Measurements from ENCODE around the gene EXOC6B.

Gene EXOC6B

DNA sequence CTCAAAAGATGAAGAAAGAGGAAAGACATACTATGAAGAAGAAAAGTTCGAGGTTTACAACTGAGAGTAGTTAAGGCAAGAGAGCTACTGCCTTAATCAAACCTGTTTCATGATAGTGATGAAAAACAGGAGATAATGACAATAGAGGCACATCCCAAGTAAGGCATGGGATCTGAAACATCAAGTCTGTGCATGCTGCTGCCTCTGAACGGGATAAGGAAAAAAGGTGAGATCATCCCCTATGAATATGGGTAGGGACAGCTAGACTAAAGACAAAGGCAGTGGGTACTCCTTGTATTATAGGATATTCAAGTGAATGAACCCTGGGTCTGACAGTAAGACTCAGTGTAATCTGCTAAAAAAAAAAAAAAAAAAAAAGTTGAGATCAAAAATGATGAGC, 3.0 kb downstream of the EXOC6B start:
- 0 out of 2 replicates have a peak, but pooled peaks cover 2% of the 10 kb centered on the region for H3K36me3 ChIP-seq (replicated peaks)
- no peaks in the 10 kb centered on the region for H3K9me3 ChIP-seq
- in situ Hi-C loops (cut with MboI; ENCODE audit: low sequenced_read_pairs): no loop called here
- no peak for DNase-seq (ENCODE audit: low spot score in 2 of 2)
- no peak overlapping the region for H3K4me3 ChIP-seq
- H3K4me1 ChIP-seq: peaks cover 5% of the 10 kb centered on the region; the same call in 1 of the 2 replicates
- H3K27me3 ChIP-seq (ENCODE audit: low read depth): no peaks in the 10 kb centered on the region

DNA sequence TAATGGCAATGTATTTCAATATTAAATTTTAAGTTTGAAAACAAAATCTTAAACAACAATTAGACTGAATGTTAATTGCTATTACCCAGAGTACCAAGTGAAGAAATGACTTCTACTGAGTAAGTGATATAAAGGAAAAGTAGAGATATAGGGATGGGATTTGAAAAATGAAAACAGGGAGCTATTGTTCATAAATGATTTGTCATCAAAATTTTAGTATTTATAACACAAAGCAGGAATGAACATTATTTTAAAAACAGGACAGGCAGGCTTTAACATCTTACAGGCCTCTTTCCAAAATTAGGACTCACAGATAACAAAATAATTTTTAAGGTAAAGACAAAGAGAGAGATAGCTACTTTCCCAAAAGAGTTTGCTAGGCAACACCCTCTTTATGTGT, 3.9 kb downstream of the EXOC6B start:
- Histone ChIP-seq H3K36me3 (replicated peaks) (0 out of 2 replicates have a peak, but pooled peaks cover 2% of the 10 kb centered on the region), H3K4me3 (no peak overlapping the region), H3K4me1 (peaks cover 5% of the 10 kb centered on the region; the same call in 1 of the 2 replicates), H3K9me3 (no peaks in the 10 kb centered on the region), H3K27me3 (ENCODE audit: low read depth) (no peaks in the 10 kb centered on the region)
- in situ Hi-C loops (cut with MboI; ENCODE audit: low sequenced_read_pairs): no loop called here
- no peak for DNase-seq (ENCODE audit: low spot score in 2 of 2)

DNA sequence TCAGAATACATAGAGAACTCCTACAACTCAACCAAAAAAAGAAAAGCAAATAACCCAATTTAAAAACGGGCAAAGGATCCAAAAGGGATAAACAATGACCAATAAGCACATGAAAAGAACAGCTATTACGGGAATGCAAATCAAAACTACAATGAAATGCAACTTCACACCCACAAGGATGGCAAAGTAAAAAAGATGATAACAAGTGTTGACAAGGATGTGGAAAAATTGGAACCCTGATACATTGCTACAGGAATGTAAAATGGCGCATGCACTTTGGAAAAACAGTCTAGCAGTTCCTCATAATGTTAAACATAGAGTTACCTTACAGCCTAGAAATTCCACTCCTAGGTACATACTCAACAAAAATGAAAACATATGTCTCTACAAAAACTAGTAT, 4.7 kb downstream of the EXOC6B start:
- 0 out of 2 replicates have a peak, but pooled peaks cover 2% of the 10 kb centered on the region for H3K36me3 ChIP-seq (replicated peaks)
- H3K4me1 ChIP-seq: peaks cover 5% of the 10 kb centered on the region; the same call in 1 of the 2 replicates
- in situ Hi-C loops (cut with MboI; ENCODE audit: low sequenced_read_pairs): no loop called here
- no peak overlapping the region for H3K4me3 ChIP-seq
- no peak for DNase-seq (ENCODE audit: low spot score in 2 of 2)
- H3K9me3 ChIP-seq: no peaks in the 10 kb centered on the region
- no peaks in the 10 kb centered on the region for H3K27me3 ChIP-seq (ENCODE audit: low read depth)

DNA sequence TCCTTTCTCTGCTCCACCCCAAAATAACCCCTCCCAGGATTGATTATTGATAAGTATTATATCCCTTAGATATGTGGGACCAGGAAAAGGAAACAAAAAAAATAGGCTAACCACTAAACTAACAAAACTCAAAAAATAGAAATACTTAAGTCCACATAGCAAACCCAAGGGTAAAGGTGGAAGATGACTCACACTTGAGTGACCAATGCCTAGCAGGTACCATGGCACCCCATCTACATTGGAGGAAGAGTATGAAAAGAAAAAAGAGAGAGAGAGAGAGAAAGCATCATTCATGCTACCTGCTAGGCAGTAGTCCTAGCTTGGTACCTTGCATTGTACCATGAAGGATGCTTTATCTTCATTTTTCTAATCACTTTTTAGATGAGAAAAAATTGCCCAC, 6.3 kb downstream of the EXOC6B start:
- H3K27me3 ChIP-seq (ENCODE audit: low read depth): no peaks in the 10 kb centered on the region
- H3K4me1 ChIP-seq: peaks cover 3% of the 10 kb centered on the region; the same call in 1 of the 2 replicates
- H3K9me3 ChIP-seq: no peaks in the 10 kb centered on the region
- in situ Hi-C loops (cut with MboI; ENCODE audit: low sequenced_read_pairs): no loop called here
- no peak overlapping the region for H3K4me3 ChIP-seq
- H3K36me3 ChIP-seq (replicated peaks): no peaks in the 10 kb centered on the region
- DNase-seq (ENCODE audit: low spot score in 2 of 2): no peak

DNA sequence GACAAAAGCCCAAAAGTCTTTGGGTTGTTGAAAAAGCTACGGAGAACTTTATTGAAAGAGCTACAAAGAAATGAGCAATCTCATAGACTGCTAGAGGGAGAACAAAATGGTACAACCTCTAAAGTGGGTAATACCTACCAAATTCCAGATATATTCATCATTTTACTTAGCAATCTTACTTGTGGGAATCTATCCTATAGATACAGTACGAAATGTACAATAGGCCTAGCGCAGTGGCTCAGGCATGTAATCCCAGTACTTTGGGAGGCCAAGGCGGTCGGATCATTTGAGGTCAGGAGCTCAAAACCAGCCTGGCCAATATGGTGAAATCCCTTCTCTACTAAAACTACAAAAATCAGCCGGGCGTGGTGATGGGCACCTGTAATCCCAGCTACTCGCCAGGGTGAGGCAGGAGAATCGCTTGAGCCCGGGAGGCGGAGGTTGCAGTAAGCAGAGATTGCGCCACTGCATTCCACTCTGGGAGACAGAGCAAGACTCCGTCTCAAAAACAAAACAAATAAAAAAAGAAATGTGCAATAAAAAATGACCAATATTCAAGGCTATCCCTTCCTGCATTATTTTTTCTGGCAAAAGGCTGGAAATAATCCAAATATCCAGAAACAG, 10.1 kb downstream of the EXOC6B start:
- Histone ChIP-seq H3K27me3 (ENCODE audit: low read depth) (no peaks in the 10 kb centered on the region), H3K36me3 (replicated peaks) (no peaks in the 10 kb centered on the region), H3K9me3 (no peaks in the 10 kb centered on the region), H3K4me1 (no peaks in the 10 kb centered on the region; the same call in 1 of the 2 replicates), H3K4me3 (no peak overlapping the region)
- peak in 1 of 2 experiments; percentile 12 for DNase-seq (ENCODE audit: low spot score in 2 of 2)
- in situ Hi-C loops (cut with MboI; ENCODE audit: low sequenced_read_pairs): no loop called here

DNA sequence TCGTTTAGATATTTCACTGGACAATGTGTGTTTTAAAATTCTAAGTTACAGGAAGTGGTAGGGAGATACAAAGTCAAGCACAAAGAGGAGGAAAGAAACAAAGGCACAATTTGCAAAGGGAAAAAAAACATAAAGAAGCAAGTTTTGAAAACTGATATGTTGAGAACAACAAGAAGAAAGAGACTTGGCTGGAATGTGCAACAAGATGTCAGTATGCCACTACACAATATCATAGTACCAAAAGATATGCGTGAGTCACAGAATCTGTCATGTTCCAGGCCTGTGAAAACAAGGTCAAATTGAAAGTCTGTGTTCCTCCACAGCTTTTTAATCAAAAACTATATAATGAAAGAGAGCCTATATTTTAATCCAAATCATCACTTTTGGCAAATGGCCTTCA, 12.0 kb downstream of the EXOC6B start:
- Histone ChIP-seq H3K27me3 (ENCODE audit: low read depth) (no peaks in the 10 kb centered on the region), H3K36me3 (replicated peaks) (no peaks in the 10 kb centered on the region), H3K4me1 (no peaks in the 10 kb centered on the region; the same call in 1 of the 2 replicates), H3K9me3 (0 out of 2 replicates have a peak, but pooled peaks cover 2% of the 10 kb centered on the region), H3K4me3 (no peak overlapping the region)
- in situ Hi-C loops (cut with MboI; ENCODE audit: low sequenced_read_pairs): no loop called here
- no peak for DNase-seq (ENCODE audit: low spot score in 2 of 2)

DNA sequence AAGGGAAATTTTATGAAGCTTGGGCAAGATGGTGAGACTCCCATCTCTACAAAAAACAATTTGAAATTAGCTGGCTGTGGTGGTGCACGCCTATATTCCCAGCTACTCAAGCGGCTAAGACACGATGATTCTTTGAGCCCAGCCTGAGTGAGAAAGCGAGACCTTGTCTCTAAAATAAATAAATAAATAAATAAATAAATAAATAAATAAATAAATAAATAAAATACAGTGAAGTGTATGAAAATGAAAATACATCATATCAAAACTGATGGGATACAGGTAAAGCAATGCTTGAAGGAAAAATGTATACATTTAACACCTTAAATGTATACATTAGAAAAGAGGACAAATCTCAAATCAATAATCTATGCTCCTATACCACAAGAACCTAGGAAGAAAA, 15.7 kb downstream of the EXOC6B start:
- Histone ChIP-seq H3K36me3 (replicated peaks) (no peaks in the 10 kb centered on the region), H3K4me1 (no peaks in the 10 kb centered on the region; the same call in 1 of the 2 replicates), H3K27me3 (ENCODE audit: low read depth) (no peaks in the 10 kb centered on the region), H3K4me3 (no peak overlapping the region), H3K9me3 (0 out of 2 replicates have a peak, but pooled peaks cover 2% of the 10 kb centered on the region)
- in situ Hi-C loops (cut with MboI; ENCODE audit: low sequenced_read_pairs): no loop called here
- no peak for DNase-seq (ENCODE audit: low spot score in 2 of 2)

DNA sequence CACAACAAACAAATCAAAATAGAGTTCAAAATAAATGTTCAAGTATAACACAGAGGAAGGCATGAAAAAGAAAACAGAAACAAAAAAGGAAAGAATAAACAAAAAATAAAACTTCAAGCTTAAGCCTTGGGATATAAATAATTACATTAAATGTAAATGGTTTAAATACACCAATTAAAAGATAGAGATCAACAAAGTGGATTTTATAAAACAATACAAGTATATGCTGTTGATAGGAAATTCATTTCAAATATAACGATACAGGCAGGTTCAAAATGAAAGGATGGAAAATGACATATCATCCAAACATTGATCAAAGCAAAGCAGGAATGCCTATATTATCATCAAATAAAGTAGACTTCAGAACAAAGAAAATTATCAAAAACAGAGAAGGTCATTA, 16.7 kb downstream of the EXOC6B start:
- in situ Hi-C loops (cut with MboI; ENCODE audit: low sequenced_read_pairs): no loop called here
- Histone ChIP-seq H3K27me3 (ENCODE audit: low read depth) (no peaks in the 10 kb centered on the region), H3K4me1 (no peaks in the 10 kb centered on the region; the same call in 1 of the 2 replicates), H3K36me3 (replicated peaks) (no peaks in the 10 kb centered on the region), H3K4me3 (no peak overlapping the region), H3K9me3 (0 out of 2 replicates have a peak, but pooled peaks cover 2% of the 10 kb centered on the region)
- DNase-seq (ENCODE audit: low spot score in 2 of 2): no peak

GRCh38 chr2:72806280-72806945, 19.4 kb downstream of the EXOC6B start:
- H3K36me3 ChIP-seq (replicated peaks): no peaks in the 10 kb centered on the region
- DNase-seq (ENCODE audit: low spot score in 2 of 2): no peak
- H3K4me3 ChIP-seq: no peak overlapping the region
- no peaks in the 10 kb centered on the region for H3K27me3 ChIP-seq (ENCODE audit: low read depth)
- H3K9me3 ChIP-seq: 0 out of 2 replicates have a peak, but pooled peaks cover 2% of the 10 kb centered on the region
- in situ Hi-C loops (cut with MboI; ENCODE audit: low sequenced_read_pairs): no loop called here
- H3K4me1 ChIP-seq: no peaks in the 10 kb centered on the region

DNA sequence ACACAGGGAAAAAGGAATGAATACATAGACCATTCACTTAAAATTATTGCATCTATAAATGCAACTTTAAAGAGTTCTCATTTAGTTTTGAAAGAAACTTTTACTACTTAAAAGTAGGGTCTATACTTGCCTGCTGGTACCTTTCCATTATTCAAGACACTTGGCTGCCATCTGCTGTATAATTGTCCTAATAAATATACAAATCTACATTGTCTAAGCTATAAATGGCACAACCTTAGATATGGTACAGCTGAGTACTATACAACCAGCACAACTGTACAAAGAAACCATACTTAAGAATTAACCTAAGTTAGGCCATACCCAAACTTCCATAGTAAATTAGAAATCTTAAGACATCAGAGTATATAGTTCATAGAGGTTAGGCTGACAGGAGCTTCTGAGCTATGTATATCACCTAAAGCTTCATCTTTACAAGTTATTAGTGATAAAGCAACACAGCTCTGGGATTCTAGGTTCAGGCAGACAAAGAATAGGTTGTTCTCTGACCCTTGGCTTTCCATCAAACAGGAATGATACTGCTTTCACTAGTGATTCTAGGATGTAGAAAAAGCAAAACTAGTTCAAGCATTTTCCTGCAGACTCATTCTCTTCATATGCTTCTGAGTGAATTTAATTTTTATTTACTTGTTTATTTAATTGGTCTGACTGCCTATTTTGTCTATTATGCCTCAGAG, 22.1 kb downstream of the EXOC6B start:
- no peak for DNase-seq (ENCODE audit: low spot score in 2 of 2)
- H3K4me3 ChIP-seq: no peak overlapping the region
- H3K36me3 ChIP-seq (replicated peaks): no peaks in the 10 kb centered on the region
- no peaks in the 10 kb centered on the region for H3K9me3 ChIP-seq
- no peaks in the 10 kb centered on the region for H3K27me3 ChIP-seq (ENCODE audit: low read depth)
- no peaks in the 10 kb centered on the region for H3K4me1 ChIP-seq
- in situ Hi-C loops (cut with MboI; ENCODE audit: low sequenced_read_pairs): no loop called here

DNA sequence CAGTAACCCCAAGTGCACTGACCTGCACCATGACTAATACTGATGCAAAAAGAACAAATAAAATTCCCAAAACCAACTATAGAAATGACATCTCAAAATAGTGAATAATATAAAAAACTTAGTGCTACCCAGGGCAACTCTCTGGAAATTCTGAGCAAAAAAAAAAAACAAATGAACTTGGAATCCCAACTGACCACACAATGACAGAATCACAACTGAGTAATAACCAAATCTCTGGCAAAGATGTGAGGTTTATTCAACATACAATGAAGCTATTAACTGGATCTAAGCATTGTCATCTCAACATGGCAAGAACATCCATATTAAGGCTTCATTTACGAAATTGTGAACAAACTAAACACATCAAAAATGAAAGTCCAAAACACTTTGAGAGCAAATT, 22.7 kb downstream of the EXOC6B start:
- DNase-seq (ENCODE audit: low spot score in 2 of 2): no peak
- no peaks in the 10 kb centered on the region for H3K36me3 ChIP-seq (replicated peaks)
- no peak overlapping the region for H3K4me3 ChIP-seq
- H3K4me1 ChIP-seq: no peaks in the 10 kb centered on the region
- H3K27me3 ChIP-seq (ENCODE audit: low read depth): no peaks in the 10 kb centered on the region
- in situ Hi-C loops (cut with MboI; ENCODE audit: low sequenced_read_pairs): no loop called here
- no peaks in the 10 kb centered on the region for H3K9me3 ChIP-seq

DNA sequence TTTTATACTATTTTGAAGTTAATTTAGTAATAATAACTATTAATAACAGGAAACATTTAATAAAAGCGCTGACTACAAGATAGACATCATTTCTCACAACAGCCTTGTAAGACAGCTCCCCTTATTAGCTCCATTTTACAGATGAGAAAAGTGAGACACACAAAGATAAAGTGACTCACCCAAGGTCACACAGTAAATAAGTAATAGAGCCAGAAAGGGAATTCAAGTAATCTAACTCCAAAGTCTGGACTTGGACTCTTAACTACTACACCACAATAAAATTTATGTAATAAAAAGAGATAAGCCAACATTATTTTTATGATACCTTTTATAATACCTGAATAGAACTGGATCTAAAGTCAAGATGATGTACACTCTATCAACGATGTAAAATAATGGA, 25.3 kb downstream of the EXOC6B start:
- no peaks in the 10 kb centered on the region for H3K4me1 ChIP-seq
- no peak for DNase-seq (ENCODE audit: low spot score in 2 of 2)
- no peaks in the 10 kb centered on the region for H3K27me3 ChIP-seq (ENCODE audit: low read depth)
- in situ Hi-C loops (cut with MboI; ENCODE audit: low sequenced_read_pairs): no loop called here
- H3K36me3 ChIP-seq (replicated peaks): no peaks in the 10 kb centered on the region
- no peaks in the 10 kb centered on the region for H3K9me3 ChIP-seq
- no peak overlapping the region for H3K4me3 ChIP-seq

- Histone ChIP-seq H3K4me1 (no peaks in the 10 kb centered on the region), H3K27me3 (ENCODE audit: low read depth) (no peaks in the 10 kb centered on the region), H3K36me3 (replicated peaks) (no peaks in the 10 kb centered on the region), H3K9me3 (no peaks in the 10 kb centered on the region), H3K4me3 (no peak overlapping the region)
- no peak for DNase-seq (ENCODE audit: low spot score in 2 of 2)
- in situ Hi-C loops (cut with MboI; ENCODE audit: low sequenced_read_pairs): no loop called here
Observed at GRCh38 chr2:72797740-72798139, 28.1 kb downstream of the EXOC6B start.

DNA sequence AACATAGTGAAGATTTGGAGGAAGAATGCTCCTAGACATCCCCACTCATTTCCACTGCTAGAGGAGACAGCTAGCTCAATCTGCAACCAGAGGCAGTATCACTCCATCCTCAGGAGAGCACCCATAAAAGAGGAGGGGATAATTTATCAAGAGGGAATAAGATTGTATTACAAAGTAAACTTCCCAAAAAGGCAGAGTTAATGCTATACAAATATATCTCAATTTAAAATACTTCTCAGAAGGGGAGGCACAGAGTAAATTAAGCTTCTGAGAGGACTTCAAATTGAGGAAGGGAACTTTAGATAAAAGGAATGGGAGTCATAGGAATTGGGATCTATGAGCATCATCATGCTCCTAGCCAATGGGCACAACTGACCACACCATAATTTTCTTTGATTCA, 29.1 kb downstream of the EXOC6B start:
- in situ Hi-C loops (cut with MboI; ENCODE audit: low sequenced_read_pairs): no loop called here
- H3K27me3 ChIP-seq (ENCODE audit: low read depth): no peaks in the 10 kb centered on the region
- no peak for DNase-seq (ENCODE audit: low spot score in 2 of 2)
- H3K4me1 ChIP-seq: no peaks in the 10 kb centered on the region
- H3K36me3 ChIP-seq (replicated peaks): no peaks in the 10 kb centered on the region
- H3K4me3 ChIP-seq: no peak overlapping the region
- no peaks in the 10 kb centered on the region for H3K9me3 ChIP-seq

Measured in HAP-1 (cell line).